ENCODE results near the gene ZBTB21.

- TF ChIP-seq CTCF (IDR thresholded peaks at IDR 0.05) (no peak), POLR2A (IDR thresholded peaks at IDR 0.05) (no peak), EP300 (IDR thresholded peaks at IDR 0.05) (no peak)
Observed at GRCh38 chr21:42049578-42050430, 39.6 kb upstream of the ZBTB21 start.
